H9 (cell line): Measurements from ENCODE around the gene MORN3. TPM values are rescaled to one million over a fixed set of nuclear protein-coding genes. Genes with fewer than 3 reads are reported as not detected.
"Not testable (repeated sequence)": the region's sequence is repeated elsewhere in the genome, so short reads cannot be mapped to it uniquely, and the experiment has no call there.

ENCODE experiments used
- DNase-seq: peaks from one replicate; pipeline ENCODE4 v3.0.0-alpha.2; 2017
- H2AFZ ChIP-seq: one replicate; pipeline ENCODE4 v1.6.1; 2013; ENCODE audit warnings: mild to moderate bottlenecking, low read length, control low read depth, moderate library complexity
- H2AK5ac ChIP-seq: 2 replicates; pipeline ENCODE4 v1.6.1; 2013; ENCODE audit warnings: low read length, control low read depth, mixed read lengths; ENCODE audit not compliant: insufficient read length
- H2BK120ac ChIP-seq: one replicate; pipeline ENCODE4 v1.6.1; 2013; ENCODE audit warnings: low read depth, mild to moderate bottlenecking, low read length, control low read depth, inconsistent platforms; ENCODE audit not compliant: poor library complexity, severe bottlenecking
- H2BK12ac ChIP-seq: 2 replicates; pipeline ENCODE4 v1.6.1; 2013; ENCODE audit warnings: low read length, control low read depth, mixed read lengths, low read depth; ENCODE audit not compliant: insufficient read length
- H2BK15ac ChIP-seq: 2 replicates; pipeline ENCODE4 v1.6.1; 2013; ENCODE audit warnings: low read depth, low read length, control low read depth
- H2BK20ac ChIP-seq: one replicate; pipeline ENCODE4 v1.6.1; 2013; ENCODE audit warnings: low read depth, mild to moderate bottlenecking, low read length, control low read depth, inconsistent platforms; ENCODE audit not compliant: poor library complexity, severe bottlenecking
- H2BK5ac ChIP-seq: 2 replicates; pipeline ENCODE4 v1.6.1; 2013; ENCODE audit warnings: low read length, control low read depth, mixed read lengths; ENCODE audit not compliant: insufficient read length
- H3K14ac ChIP-seq: 2 replicates; pipeline ENCODE4 v1.6.1; 2013; ENCODE audit warnings: low read length, control low read depth; ENCODE audit not compliant: insufficient read depth
- H3K18ac ChIP-seq: 2 replicates; pipeline ENCODE4 v1.6.1; 2013; ENCODE audit warnings: low read depth, mild to moderate bottlenecking, mixed read lengths, low read length, control low read depth; ENCODE audit not compliant: insufficient read length
- H3K23ac ChIP-seq: 2 replicates; pipeline ENCODE4 v1.6.1; 2013; ENCODE audit warnings: low read length, control low read depth, mixed read lengths, low read depth; ENCODE audit not compliant: insufficient read length
- H3K23me2 ChIP-seq: 2 replicates; pipeline ENCODE4 v1.6.1; 2013; ENCODE audit warnings: low read depth, mild to moderate bottlenecking, mixed read lengths, low read length, control low read depth; ENCODE audit not compliant: insufficient read length, poor library complexity, severe bottlenecking
- H3K27ac ChIP-seq: 2 replicates; pipeline ENCODE4 v1.5.1; 2013; ENCODE audit warnings: low read length, control low read depth, mixed read lengths, low read depth; ENCODE audit not compliant: insufficient read length
- H3K27me3 ChIP-seq: 2 replicates; pipeline ENCODE4 v1.6.1; 2013; ENCODE audit warnings: low read length, control low read depth, inconsistent platforms; ENCODE audit not compliant: insufficient read depth
- H3K4ac ChIP-seq: 2 replicates; pipeline ENCODE4 v1.6.1; 2013; ENCODE audit warnings: low read depth, mild to moderate bottlenecking, control low read depth, inconsistent platforms, low read length, moderate library complexity
- H3K4me1 ChIP-seq: 2 replicates; pipeline ENCODE4 v1.6.1; 2013; ENCODE audit warnings: low read length, control low read depth, inconsistent platforms; ENCODE audit not compliant: insufficient read depth
- H3K4me2 ChIP-seq: 2 replicates; pipeline ENCODE4 v1.6.1; 2013; ENCODE audit warnings: low read length, control low read depth, mixed read lengths; ENCODE audit not compliant: insufficient read length, insufficient read depth
- H3K56ac ChIP-seq: 2 replicates; pipeline ENCODE4 v1.6.1; 2013; ENCODE audit warnings: low read depth, mild to moderate bottlenecking, mixed read lengths, low read length, control low read depth; ENCODE audit not compliant: insufficient read length
- H3K79me1 ChIP-seq: 2 replicates; pipeline ENCODE4 v1.6.1; 2013; ENCODE audit warnings: low read depth, mild to moderate bottlenecking, moderate library complexity, low read length, control low read depth, inconsistent platforms; ENCODE audit not compliant: insufficient read depth, poor library complexity, severe bottlenecking
- H3K79me2 ChIP-seq: 2 replicates; pipeline ENCODE4 v1.6.1; 2013; ENCODE audit warnings: low read length, control low read depth, inconsistent platforms; ENCODE audit not compliant: insufficient read depth
- H3K9ac ChIP-seq: 2 replicates; pipeline ENCODE4 v1.6.1; 2013; ENCODE audit warnings: low read length, control low read depth, mixed read lengths; ENCODE audit not compliant: insufficient read length; ENCODE audit errors: extremely low read depth
- H3K9me3 ChIP-seq: one replicate; pipeline ENCODE4 v1.6.1; 2013; ENCODE audit warnings: low read depth, low read length, inconsistent platforms; ENCODE audit not compliant: control insufficient read depth
- H3T11ph ChIP-seq: one replicate; pipeline ENCODE4 v1.6.1; 2013; ENCODE audit warnings: mild to moderate bottlenecking, low read length, control low read depth, inconsistent platforms
- H4K20me1 ChIP-seq: one replicate; pipeline ENCODE4 v1.6.1; 2013; ENCODE audit not compliant: control insufficient read depth, insufficient read length, insufficient read depth
- H4K5ac ChIP-seq: 2 replicates; pipeline ENCODE4 v1.6.1; 2013; ENCODE audit warnings: low read depth, mild to moderate bottlenecking, mixed read lengths, low read length, control low read depth; ENCODE audit not compliant: insufficient read length
- H4K8ac ChIP-seq: replicated peaks from 2 replicates; pipeline ENCODE4 v1.6.1; 2013; ENCODE audit warnings: low read length, control low read depth, mixed read lengths, low read depth; ENCODE audit not compliant: insufficient read length
- H4K91ac ChIP-seq: 2 replicates; pipeline ENCODE4 v1.6.1; 2013; ENCODE audit warnings: low read depth, mild to moderate bottlenecking, moderate library complexity, mixed read lengths, low read length, control low read depth; ENCODE audit not compliant: insufficient read length
- H3K27ac Mint-ChIP-seq, 3 experiments: 2 replicates in 2 of 3; 3 replicates in 1 of 3; pipeline ENCODE4 v1.8.0; 2020 to 2021; ENCODE audit warnings: mixed read lengths in 3 of 3, mild to moderate bottlenecking in 1 of 3, moderate library complexity in 1 of 3
- H3K27me3 Mint-ChIP-seq: 2 replicates; pipeline ENCODE4 v1.8.0; 2021; ENCODE audit warnings: low read depth, mild to moderate bottlenecking, moderate library complexity, mixed read lengths
- H3K36me3 Mint-ChIP-seq, 3 experiments: 2 replicates in 2 of 3; 3 replicates in 1 of 3; pipeline ENCODE4 v1.8.0; 2020 to 2021; ENCODE audit warnings: low read depth in 3 of 3, mixed read lengths in 3 of 3; ENCODE audit not compliant: insufficient read depth in 1 of 3
- H3K4me1 Mint-ChIP-seq, 2 experiments: 2 replicates each; pipeline ENCODE4 v1.8.0; 2020; ENCODE audit warnings: mixed read lengths in 2 of 2
- H3K4me3 Mint-ChIP-seq, 2 experiments: 2 replicates in 1 of 2; 3 replicates in 1 of 2; pipeline ENCODE4 v1.8.0; 2020 to 2021; ENCODE audit warnings: mild to moderate bottlenecking in 2 of 2, mixed read lengths in 2 of 2, moderate library complexity in 1 of 2
- H3K9me3 Mint-ChIP-seq, 2 experiments: 2 replicates in 1 of 2; 3 replicates in 1 of 2; pipeline ENCODE4 v1.8.0; 2020; ENCODE audit warnings: mild to moderate bottlenecking in 2 of 2, mixed read lengths in 2 of 2, moderate library complexity in 1 of 2
- CTCF ChIP-seq: fragments of 200-600 bp; sonication (generic); conservative IDR thresholded peaks from 3 replicates; pipeline ENCODE4 v1.8.0; 2021; ENCODE audit warnings: antibody characterized with exemption, mild to moderate bottlenecking
- WGBS: extraction: QIAGEN DNeasy Blood & Tissue Kit; methylation state at CpG from one replicate; pipeline ENCODE4 v1.1.7; 2013; ENCODE audit warnings: missing lambda C conversion rate, low lambda C conversion rate, mixed read lengths; ENCODE audit not compliant: insufficient read length; ENCODE audit errors: extremely low coverage; 5-methylcytosine and 5-hydroxymethylcytosine counted together
- total RNA-seq: library from RNA; stranded (reverse); gene quantifications from 2 replicates; pipeline ENCODE4 v1.2.1, GENCODE V29; 2021

Gene MORN3
- total RNA-seq, 1 experiment from 2014 or later, result 0.37 TPM

- no peak overlapping the region for H4K8ac ChIP-seq
- H4K5ac ChIP-seq, result no peak overlapping the region
- no peak overlapping the region for H3K27ac ChIP-seq
- no peak overlapping the region for H3K56ac ChIP-seq
- no peak overlapping the region for H3K9ac ChIP-seq
- H3K9me3 Mint-ChIP-seq, result no peaks in the 10 kb centered on the region; a peak in 1 of 5 replicates
- H2BK20ac ChIP-seq, result no peak overlapping the region
- H3K18ac ChIP-seq, result no peak overlapping the region
- no peaks in the 10 kb centered on the region for H4K20me1 ChIP-seq
- H3K79me2 ChIP-seq, result no peaks in the 10 kb centered on the region
- H2AK5ac ChIP-seq, result no peak overlapping the region
- H3K79me1 ChIP-seq, result no peaks in the 10 kb centered on the region
- peak overlapping the region; percentile 54 to 94 (median 78); a peak in 6 of 7 replicates for H3K27ac Mint-ChIP-seq
- H2BK5ac ChIP-seq, result no peak overlapping the region
- H3K4me2 ChIP-seq, result no peak overlapping the region
- no peak overlapping the region for H2AFZ ChIP-seq
- WGBS, result no CpG with 5 or more reads among the region's 3 CpGs
- no peak overlapping the region for H3K4ac ChIP-seq
- no peak overlapping the region for H3K14ac ChIP-seq
- H3K9me3 ChIP-seq, result no peaks in the 10 kb centered on the region
- H2BK12ac ChIP-seq, result no peak overlapping the region
- no peak overlapping the region for H2BK120ac ChIP-seq
- no peaks in the 10 kb centered on the region for H3K4me1 ChIP-seq
- no peak overlapping the region for H2BK15ac ChIP-seq
- H3K23ac ChIP-seq, result no peak overlapping the region
- no peaks in the 10 kb centered on the region for H3K27me3 Mint-ChIP-seq
- no peak for TF ChIP-seq CTCF
- H3K4me1 Mint-ChIP-seq, result peaks cover 25 to 31% of the 10 kb centered on the region in 2 experiments
- no peaks in the 10 kb centered on the region for H3K27me3 ChIP-seq
- H3K36me3 Mint-ChIP-seq, result peaks cover 2 to 16% (median 10%) of the 10 kb centered on the region in 3 experiments; a peak in 5 of 7 replicates
- peaks cover 4% of the 10 kb centered on the region for H3K23me2 ChIP-seq
- no peak overlapping the region for H3T11ph ChIP-seq
- H4K91ac ChIP-seq, result no peak overlapping the region
- DNase-seq, result no peak
- peak overlapping the region in 1 of 2 experiments; percentile 75; a peak in 4 of 5 replicates for H3K4me3 Mint-ChIP-seq
Observed at GRCh38 chr12:121663610-121663929, 5.9 kb downstream of the MORN3 start.

DNA sequence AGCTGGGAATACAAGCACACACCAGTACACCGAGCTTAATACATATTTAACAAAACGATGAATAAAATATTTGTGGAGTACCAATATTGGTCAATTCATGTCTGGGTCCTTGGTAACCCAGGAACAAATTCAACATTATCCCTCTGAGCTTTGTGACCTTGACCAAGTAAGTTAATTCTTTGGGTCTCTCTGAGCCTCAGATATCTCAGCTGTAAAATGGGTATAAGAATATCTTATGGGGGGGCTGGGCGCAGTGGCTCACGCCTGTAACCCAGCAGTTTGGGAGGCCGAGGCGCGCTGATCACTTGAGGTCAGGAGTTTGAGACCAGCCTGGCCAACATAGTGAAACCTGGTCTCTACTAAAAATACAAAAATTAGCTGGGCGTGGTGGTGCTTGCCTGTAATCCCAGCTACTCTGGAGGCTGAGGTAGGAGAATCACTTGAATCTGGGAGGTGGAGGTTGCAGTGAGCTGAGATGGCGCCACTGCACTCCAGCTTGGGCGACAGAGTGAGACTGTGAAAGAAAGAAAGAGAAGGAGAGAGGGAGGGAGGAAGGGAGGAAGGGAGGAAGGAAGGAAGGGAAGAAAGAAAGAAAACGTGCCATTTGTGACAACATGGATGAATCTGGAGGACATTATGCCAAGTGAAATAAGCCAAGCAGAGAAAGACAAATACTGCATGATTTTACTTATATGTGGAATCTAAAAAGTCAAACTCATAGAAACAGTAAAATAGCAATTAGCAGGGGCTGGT lies 7.9 kb downstream of the MORN3 start:
- not testable (repeated sequence) for H3K4ac ChIP-seq, H3K9ac ChIP-seq, H2BK120ac ChIP-seq, H4K8ac ChIP-seq, H2BK12ac ChIP-seq, H3K27me3 ChIP-seq, H3K27me3 Mint-ChIP-seq, H3K14ac ChIP-seq, H4K91ac ChIP-seq, H3K9me3 ChIP-seq, H4K5ac ChIP-seq, H3K4me2 ChIP-seq, H2AK5ac ChIP-seq, H3K4me1 ChIP-seq, H2BK15ac ChIP-seq, H2BK5ac ChIP-seq, H2AFZ ChIP-seq, H3K36me3 Mint-ChIP-seq, H4K20me1 ChIP-seq, H3K23ac ChIP-seq, H3T11ph ChIP-seq, H3K56ac ChIP-seq, H3K79me1 ChIP-seq, H3K23me2 ChIP-seq, DNase-seq, H3K9me3 Mint-ChIP-seq, H3K79me2 ChIP-seq, H3K27ac ChIP-seq, H2BK20ac ChIP-seq, H3K18ac ChIP-seq
- H3K4me1 Mint-ChIP-seq, result peaks cover 30 to 40% of the 10 kb centered on the region in 2 experiments
- WGBS, result no CpG with 5 or more reads among the region's 11 CpGs
- H3K4me3 Mint-ChIP-seq, result peak overlapping the region in 1 of 2 experiments; percentile 42; a peak in 1 of 5 replicates
- peak overlapping the region in 1 of 3 experiments; percentile 89; a peak in 1 of 7 replicates for H3K27ac Mint-ChIP-seq
